ENCODE results near the gene GORASP2. TPM values are rescaled to one million over a fixed set of nuclear protein-coding genes. Genes with fewer than 3 reads are reported as not detected.

Gene GORASP2
- total RNA-seq (ENCODE audit: low replicate concordance), result 77.7 and 110 TPM in 2 replicates
- long read RNA-seq, transcript GORASP2-201 (10 exons, 3,173 nt), result major isoform, 85 of 117 reads
- long read RNA-seq, transcript GORASP2-207 (5 exons, 2,096 nt), result minor isoform, 5 of 117 reads
- long read RNA-seq, partial matches to known transcripts, result 17 of 117 reads
- long read RNA-seq, other reads (novel, unspliced or antisense), result 8 of 117 reads

DNA sequence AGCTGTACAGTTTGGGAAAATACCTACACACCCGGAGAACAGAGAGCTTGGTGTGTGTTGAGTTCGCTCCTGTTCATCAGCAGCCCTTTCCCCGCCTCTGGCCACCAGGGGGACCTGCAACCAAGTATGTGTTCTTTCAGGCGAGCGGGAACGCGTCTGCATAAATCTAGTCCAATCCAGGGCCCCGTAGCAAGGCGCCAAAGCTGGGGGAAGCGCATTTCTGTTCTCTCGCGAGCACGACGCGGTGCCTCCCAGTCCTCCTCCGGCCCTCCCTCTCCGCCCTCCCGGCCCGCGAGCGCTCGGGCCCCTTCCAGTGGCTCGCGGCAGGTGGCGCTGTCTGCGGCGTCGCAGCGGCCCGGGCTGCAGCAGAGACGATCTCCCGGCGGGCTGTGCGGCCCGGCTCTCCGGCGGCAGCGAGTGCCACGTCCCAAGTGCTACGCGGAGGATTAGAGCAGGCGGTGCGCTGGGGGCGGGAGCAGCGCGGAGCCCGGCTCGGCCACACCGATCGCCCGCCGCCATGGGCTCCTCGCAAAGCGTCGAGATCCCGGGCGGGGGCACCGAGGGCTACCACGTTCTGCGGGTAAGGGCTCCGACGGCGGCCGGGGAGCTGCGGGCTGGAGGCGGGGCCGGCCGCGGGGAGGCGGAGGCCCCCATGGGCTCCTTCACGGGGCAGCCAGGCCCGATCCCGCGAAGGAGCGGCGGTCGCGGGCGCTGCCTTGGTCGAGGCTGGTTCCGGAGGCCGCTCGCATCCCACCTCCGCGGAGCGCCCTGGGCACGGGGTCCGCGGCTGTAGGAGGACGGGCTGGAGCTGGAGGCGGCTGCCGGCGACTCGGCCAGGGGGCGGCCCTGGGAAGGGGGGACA lies at the start of gene GORASP2:
GORASP2 (plus strand) TSS at position 430 of the 862 bp plus-strand sequence; CDS start at position 518, 88 bp downstream.
- H3K36me3 Mint-ChIP-seq, result peaks cover 3% of the 10 kb centered on the region
- H3K9me3 Mint-ChIP-seq, result peaks cover 4% of the 10 kb centered on the region
- TF ChIP-seq, protein P1, sequence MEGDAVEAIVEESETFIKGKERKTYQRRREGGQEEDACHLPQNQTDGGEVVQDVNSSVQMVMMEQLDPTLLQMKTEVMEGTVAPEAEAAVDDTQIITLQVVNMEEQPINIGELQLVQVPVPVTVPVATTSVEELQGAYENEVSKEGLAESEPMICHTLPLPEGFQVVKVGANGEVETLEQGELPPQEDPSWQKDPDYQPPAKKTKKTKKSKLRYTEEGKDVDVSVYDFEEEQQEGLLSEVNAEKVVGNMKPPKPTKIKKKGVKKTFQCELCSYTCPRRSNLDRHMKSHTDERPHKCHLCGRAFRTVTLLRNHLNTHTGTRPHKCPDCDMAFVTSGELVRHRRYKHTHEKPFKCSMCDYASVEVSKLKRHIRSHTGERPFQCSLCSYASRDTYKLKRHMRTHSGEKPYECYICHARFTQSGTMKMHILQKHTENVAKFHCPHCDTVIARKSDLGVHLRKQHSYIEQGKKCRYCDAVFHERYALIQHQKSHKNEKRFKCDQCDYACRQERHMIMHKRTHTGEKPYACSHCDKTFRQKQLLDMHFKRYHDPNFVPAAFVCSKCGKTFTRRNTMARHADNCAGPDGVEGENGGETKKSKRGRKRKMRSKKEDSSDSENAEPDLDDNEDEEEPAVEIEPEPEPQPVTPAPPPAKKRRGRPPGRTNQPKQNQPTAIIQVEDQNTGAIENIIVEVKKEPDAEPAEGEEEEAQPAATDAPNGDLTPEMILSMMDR (conservative IDR thresholded peaks at IDR 0.05), result peak; percentile 96
- H3K4me1 Mint-ChIP-seq (ENCODE audit: unreplicated experiment), result peaks cover 27% of the 10 kb centered on the region
- H3K27ac Mint-ChIP-seq, result peak within 1 kb of the TSS; percentile 94
- peak within 1 kb of the TSS; percentile 92 for H3K4me3 Mint-ChIP-seq
- no peaks in the 10 kb centered on the region for H3K27me3 Mint-ChIP-seq
- peak; percentile 98 for DNase-seq (ENCODE audit: extremely low spot score, unreplicated experiment)

DNA sequence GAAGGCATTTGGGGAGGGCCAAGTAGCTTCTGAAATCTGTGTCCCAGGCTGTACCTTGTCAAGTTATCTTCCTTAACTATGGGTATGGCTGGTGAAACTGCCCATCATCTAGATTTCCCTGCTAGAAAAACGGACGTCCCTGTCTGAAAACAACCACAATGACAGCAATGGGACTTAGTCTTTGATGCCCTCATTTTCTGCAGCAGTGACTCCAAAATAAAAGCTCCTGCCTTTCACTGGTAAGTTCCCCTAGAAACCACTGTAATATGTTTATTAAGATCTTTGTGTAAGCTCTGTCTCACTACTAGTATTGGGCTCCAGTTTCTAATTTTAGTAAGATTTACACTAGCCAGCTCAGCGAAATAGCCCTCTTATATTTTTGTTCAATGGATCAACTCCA lies 47.2 kb upstream of the GORASP2 start:
- no peak overlapping the region for H3K4me3 Mint-ChIP-seq
- no peaks in the 10 kb centered on the region for H3K36me3 Mint-ChIP-seq
- no peak for DNase-seq (ENCODE audit: extremely low spot score, unreplicated experiment)
- no peak overlapping the region for H3K27ac Mint-ChIP-seq
- H3K4me1 Mint-ChIP-seq (ENCODE audit: unreplicated experiment), result no peaks in the 10 kb centered on the region
- TF ChIP-seq, protein P1 (conservative IDR thresholded peaks at IDR 0.05), result no peak
- no peaks in the 10 kb centered on the region for H3K9me3 Mint-ChIP-seq
- peaks cover 35% of the 10 kb centered on the region for H3K27me3 Mint-ChIP-seq

GRCh38 chr2:170882758-170883157 lies 46.3 kb upstream of the GORASP2 start:
- DNase-seq (ENCODE audit: extremely low spot score, unreplicated experiment), result no peak
- Mint-ChIP-seq H3K27ac (no peak overlapping the region), H3K9me3 (no peaks in the 10 kb centered on the region), H3K36me3 (no peaks in the 10 kb centered on the region), H3K27me3 (peaks cover 35% of the 10 kb centered on the region), H3K4me3 (no peak overlapping the region), H3K4me1 (ENCODE audit: unreplicated experiment) (no peaks in the 10 kb centered on the region)
- TF ChIP-seq, protein P1 (conservative IDR thresholded peaks at IDR 0.05), result no peak

DNA sequence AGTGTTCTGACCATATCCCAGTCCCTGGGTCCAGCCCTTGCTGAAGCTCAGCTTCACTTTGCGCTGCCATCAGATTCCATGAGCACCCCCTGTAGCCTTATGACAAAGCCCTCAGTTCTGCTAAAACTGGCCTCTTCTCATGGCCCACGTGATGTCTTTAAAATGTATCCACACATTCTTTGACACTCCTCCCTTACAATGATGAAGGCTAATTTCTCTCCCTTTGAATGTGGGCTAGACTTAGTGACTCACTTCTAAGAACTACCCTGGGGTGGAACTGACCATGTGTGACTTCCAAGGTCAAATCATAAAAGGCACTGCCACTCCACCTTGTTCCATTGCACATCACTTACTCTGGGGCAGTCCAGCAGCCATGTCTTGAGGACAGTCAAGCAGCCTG lies 45.4 kb upstream of the GORASP2 start:
- H3K36me3 Mint-ChIP-seq, result no peaks in the 10 kb centered on the region
- H3K4me1 Mint-ChIP-seq (ENCODE audit: unreplicated experiment), result no peaks in the 10 kb centered on the region
- H3K27ac Mint-ChIP-seq, result no peak overlapping the region
- H3K27me3 Mint-ChIP-seq, result peaks cover 28% of the 10 kb centered on the region
- TF ChIP-seq, protein P1 (conservative IDR thresholded peaks at IDR 0.05), result no peak
- H3K9me3 Mint-ChIP-seq, result no peaks in the 10 kb centered on the region
- no peak for DNase-seq (ENCODE audit: extremely low spot score, unreplicated experiment)
- no peak overlapping the region for H3K4me3 Mint-ChIP-seq

- TF ChIP-seq, protein P1 (conservative IDR thresholded peaks at IDR 0.05), result no peak
- DNase-seq (ENCODE audit: extremely low spot score, unreplicated experiment), result no peak
- Mint-ChIP-seq H3K4me3 (no peak overlapping the region), H3K27ac (no peak overlapping the region), H3K36me3 (no peaks in the 10 kb centered on the region), H3K9me3 (no peaks in the 10 kb centered on the region), H3K27me3 (peaks cover 29% of the 10 kb centered on the region), H3K4me1 (ENCODE audit: unreplicated experiment) (no peaks in the 10 kb centered on the region)
Observed at GRCh38 chr2:170885130-170885791, 43.8 kb upstream of the GORASP2 start.

Measured in type B pancreatic cell (in vitro differentiated cells).